Right atrium auricular region (tissue), 2 donors: ENCODE data around the gene NBR1. TPM values are rescaled to one million over a fixed set of nuclear protein-coding genes. Genes with fewer than 3 reads are reported as not detected.
"Not testable (repeated sequence)": the region's sequence is repeated elsewhere in the genome, so short reads cannot be mapped to it uniquely, and the experiment has no call there.

Source experiments
- DNase-seq: peaks from one replicate; pipeline ENCODE4 v3.0.0-alpha.2; 2019; ENCODE audit warnings: low spot score
- H3K27ac ChIP-seq, 2 donors: fragments of 200-600 bp; sonication (generic); 1 replicate in 1 of 2; 2 replicates in 1 of 2; pipeline ENCODE4 v1.5.1; 2016 to 2019
- H3K27me3 ChIP-seq, 2 donors: fragments of 200-600 bp; sonication (generic); one replicate each; pipeline versions ENCODE4 v1.5.1 to v1.6.0; 2017 to 2019
- H3K36me3 ChIP-seq: fragments of 200-600 bp; sonication (generic); one replicate; pipeline ENCODE4 v1.5.1; 2016
- H3K4me1 ChIP-seq, 2 donors: fragments of 200-600 bp; sonication (generic); one replicate each; pipeline versions ENCODE4 v1.5.1 to v1.6.0; 2017 to 2019
- H3K4me3 ChIP-seq, 2 donors: fragments of 200-600 bp; sonication (generic); 1 replicate in 1 of 2; 2 replicates in 1 of 2; pipeline ENCODE4 v1.5.1; 2017 to 2019; ENCODE audit warnings: mild to moderate bottlenecking in 1 of 2, moderate library complexity in 1 of 2
- H3K9me3 ChIP-seq, 2 donors: fragments of 200-600 bp; sonication (generic); one replicate each; pipeline ENCODE4 v1.5.1; 2019
- total RNA-seq, 2 donors: library from RNA; depleted of rRNA; stranded (reverse); fragments of >200 nt; gene quantifications; one replicate each; pipeline ENCODE4 v1.1.0, GENCODE V29; 2016
- TF ChIP-seq, protein P1 (sequence below), 2 donors: fragments of 200-600 bp; sonication (generic); IDR thresholded peaks; one replicate each; pipeline ENCODE4 v1.5.1; 2019; ENCODE audit warnings: antibody characterized with exemption in 2 of 2

NBR1 gene
- total RNA-seq, 2 donors from 2014 or later: 94.0 to 101 TPM

GRCh38 chr17:43200127-43200526, 29.1 kb downstream of the NBR1 start:
- H3K9me3 ChIP-seq: no peaks in the 10 kb centered on the region
- no peak overlapping the region for H3K27ac ChIP-seq
- H3K4me3 ChIP-seq: no peak overlapping the region
- no peaks in the 10 kb centered on the region for H3K4me1 ChIP-seq
- H3K36me3 ChIP-seq: peaks cover 99% of the 10 kb centered on the region
- TF ChIP-seq, protein P1, sequence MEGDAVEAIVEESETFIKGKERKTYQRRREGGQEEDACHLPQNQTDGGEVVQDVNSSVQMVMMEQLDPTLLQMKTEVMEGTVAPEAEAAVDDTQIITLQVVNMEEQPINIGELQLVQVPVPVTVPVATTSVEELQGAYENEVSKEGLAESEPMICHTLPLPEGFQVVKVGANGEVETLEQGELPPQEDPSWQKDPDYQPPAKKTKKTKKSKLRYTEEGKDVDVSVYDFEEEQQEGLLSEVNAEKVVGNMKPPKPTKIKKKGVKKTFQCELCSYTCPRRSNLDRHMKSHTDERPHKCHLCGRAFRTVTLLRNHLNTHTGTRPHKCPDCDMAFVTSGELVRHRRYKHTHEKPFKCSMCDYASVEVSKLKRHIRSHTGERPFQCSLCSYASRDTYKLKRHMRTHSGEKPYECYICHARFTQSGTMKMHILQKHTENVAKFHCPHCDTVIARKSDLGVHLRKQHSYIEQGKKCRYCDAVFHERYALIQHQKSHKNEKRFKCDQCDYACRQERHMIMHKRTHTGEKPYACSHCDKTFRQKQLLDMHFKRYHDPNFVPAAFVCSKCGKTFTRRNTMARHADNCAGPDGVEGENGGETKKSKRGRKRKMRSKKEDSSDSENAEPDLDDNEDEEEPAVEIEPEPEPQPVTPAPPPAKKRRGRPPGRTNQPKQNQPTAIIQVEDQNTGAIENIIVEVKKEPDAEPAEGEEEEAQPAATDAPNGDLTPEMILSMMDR (IDR thresholded peaks at IDR 0.05): no peak
- H3K27me3 ChIP-seq: no peaks in the 10 kb centered on the region
- no peak for DNase-seq

DNA sequence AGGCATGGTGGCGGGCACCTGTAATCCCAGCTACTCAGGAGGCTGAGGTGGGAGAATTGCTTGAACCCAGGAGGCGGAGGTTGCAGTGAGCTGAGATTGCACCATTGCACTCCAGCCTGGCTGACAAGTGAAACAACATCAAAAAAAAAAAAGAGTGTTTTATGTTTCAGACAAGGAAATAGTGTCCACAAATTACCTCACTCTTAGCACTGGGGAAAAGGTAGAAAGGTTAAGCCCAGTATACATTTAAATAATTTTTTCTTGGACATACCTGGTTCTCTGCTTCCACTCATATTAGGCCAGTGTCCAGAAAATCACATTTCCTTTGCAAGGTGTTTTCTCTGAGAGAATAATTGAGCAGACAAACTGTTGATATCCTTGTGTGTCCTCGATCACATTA, 32.0 kb downstream of the NBR1 start:
- not testable (repeated sequence) for H3K27ac ChIP-seq, H3K4me3 ChIP-seq, H3K4me1 ChIP-seq, H3K27me3 ChIP-seq, DNase-seq, H3K9me3 ChIP-seq
- peaks cover 98% of the 10 kb centered on the region for H3K36me3 ChIP-seq

DNA sequence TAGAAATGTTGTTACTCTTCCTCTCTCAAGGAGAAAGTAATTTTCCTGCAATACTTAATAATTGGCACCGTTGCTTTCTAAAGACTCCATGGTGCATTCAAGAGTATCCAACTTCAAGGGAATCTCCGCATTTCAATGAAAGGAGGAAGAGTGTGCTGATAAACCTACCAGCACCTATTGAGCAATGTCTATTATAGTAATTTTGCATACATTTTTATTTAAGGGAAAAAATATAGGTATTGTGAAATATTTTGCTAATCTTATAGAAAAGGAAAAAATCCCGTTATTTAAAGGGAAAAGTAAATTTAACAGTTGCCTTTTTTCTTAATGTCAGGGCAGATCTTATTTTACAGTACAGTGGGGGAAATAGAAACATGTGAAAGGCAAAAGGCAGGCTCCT, 39.6 kb downstream of the NBR1 start:
- Histone ChIP-seq H3K4me1 (peaks cover 0 to 23% of the 10 kb centered on the region in 2 donors), H3K4me3 (no peak overlapping the region), H3K27me3 (no peaks in the 10 kb centered on the region), H3K36me3 (peaks cover 42% of the 10 kb centered on the region), H3K9me3 (no peaks in the 10 kb centered on the region), H3K27ac (peak overlapping the region in 1 of 2 donors; percentile 81)
- TF ChIP-seq, protein P1 (IDR thresholded peaks at IDR 0.05): no peak
- no peak for DNase-seq

- TF ChIP-seq, protein P1 (IDR thresholded peaks at IDR 0.05): no peak
- Histone ChIP-seq H3K27me3 (no peaks in the 10 kb centered on the region), H3K4me3 (peak overlapping the region; percentile 54 to 61), H3K27ac (peak overlapping the region; percentile 80 to 81), H3K36me3 (peaks cover 44% of the 10 kb centered on the region), H3K4me1 (peaks cover 0 to 23% of the 10 kb centered on the region in 2 donors), H3K9me3 (no peaks in the 10 kb centered on the region)
- DNase-seq: no peak
Measured at GRCh38 chr17:43211123-43211479, 40.1 kb downstream of the NBR1 start.

GRCh38 chr17:43211480-43212402, 40.7 kb downstream of the NBR1 start, which contains the start of gene TMEM106A:
Gene TMEM106A (plus strand): TSS chr17:43211875. CDS start chr17:43213042, 1,167 bp downstream.
- peaks cover 39% of the 10 kb centered on the region for H3K36me3 ChIP-seq
- peak; percentile 81 for DNase-seq
- peak within 1 kb of the TSS; percentile 80 to 81 for H3K27ac ChIP-seq
- no peaks in the 10 kb centered on the region for H3K9me3 ChIP-seq
- H3K4me3 ChIP-seq: peak within 1 kb of the TSS; percentile 54 to 61
- H3K4me1 ChIP-seq: peaks cover 0 to 23% of the 10 kb centered on the region in 2 donors
- no peaks in the 10 kb centered on the region for H3K27me3 ChIP-seq
- TF ChIP-seq, protein P1 (IDR thresholded peaks at IDR 0.05): peak in 1 of 2 donors; percentile 47

DNA sequence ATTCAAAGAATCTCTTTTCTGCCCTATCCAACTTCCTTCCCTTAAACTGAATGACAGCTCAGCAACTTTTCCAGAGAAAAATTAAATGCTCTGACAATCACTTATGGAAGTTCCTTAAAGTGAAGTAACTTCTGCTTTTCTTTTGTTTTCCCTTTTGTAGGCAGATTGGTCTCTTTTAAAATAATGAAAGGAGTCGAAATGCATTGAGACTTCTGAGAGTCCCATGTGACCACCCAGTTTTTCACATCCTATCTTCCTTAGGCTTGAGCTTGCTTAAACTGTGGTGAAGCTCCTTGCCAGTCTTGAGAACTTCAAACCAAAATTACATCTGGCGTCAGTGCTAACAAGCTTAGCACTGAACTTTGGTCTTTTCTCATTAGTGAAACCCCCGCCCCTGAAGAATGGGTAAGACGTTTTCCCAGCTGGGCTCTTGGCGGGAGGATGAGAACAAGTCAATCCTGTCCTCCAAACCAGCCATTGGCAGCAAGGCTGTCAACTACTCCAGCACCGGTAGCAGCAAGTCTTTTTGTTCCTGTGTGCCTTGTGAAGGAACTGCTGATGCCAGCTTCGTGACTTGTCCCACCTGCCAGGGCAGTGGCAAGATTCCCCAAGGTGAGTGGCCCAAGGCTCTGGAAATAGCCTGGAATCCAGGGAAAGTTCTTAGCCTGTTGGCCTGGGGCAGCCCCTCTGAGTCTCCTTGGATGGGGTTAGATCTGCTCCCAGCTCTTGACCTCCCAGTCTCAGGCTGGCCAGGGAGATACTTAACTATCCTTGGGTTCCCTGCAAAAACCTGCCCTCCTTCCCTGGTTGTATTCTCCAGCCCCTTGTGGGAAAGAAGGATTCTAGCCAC, 41.9 kb downstream of the NBR1 start:
- Histone ChIP-seq H3K4me3 (peak overlapping the region; percentile 54 to 61), H3K27me3 (no peaks in the 10 kb centered on the region), H3K9me3 (no peaks in the 10 kb centered on the region), H3K27ac (peak overlapping the region in 1 of 2 donors; percentile 81), H3K4me1 (peaks cover 0 to 23% of the 10 kb centered on the region in 2 donors), H3K36me3 (peaks cover 28% of the 10 kb centered on the region)
- no peak for DNase-seq
- TF ChIP-seq, protein P1 (IDR thresholded peaks at IDR 0.05): no peak
